HCT116 (cell line): Measurements from ENCODE around the gene ZNF226. TPM values are rescaled to one million over a fixed set of nuclear protein-coding genes. Genes with fewer than 3 reads are reported as not detected.

Source experiments
- ATAC-seq: fragments of 200-7000 bp; cut with Tn5 transposase; 2 replicates; pipeline ENCODE4 v1.9.1; 2020; ENCODE audit warnings: mild to moderate bottlenecking, moderate library complexity
- BruUV-seq: library from RNA; stranded (reverse); fragments of 400-500 nt; replicated peaks from 2 replicates; lab custom pipeline; 2021; lab: Mats Ljungman, UMichigan
- CTCF ChIA-PET: fragments of 300-600 bp; sonication (Branson Sonifier 250); formaldehyde crosslinking; loops from one replicate; lab custom pipeline; 2021; ENCODE audit warnings: antibody characterized with exemption; lab: Charles Lee
- POLR2A ChIA-PET: fragments of 300-600, 350-600 bp; sonication (Branson Sonifier 250); formaldehyde crosslinking; loops from one replicate; lab custom pipeline; 2021; ENCODE audit warnings: antibody characterized with exemption; lab: Charles Lee
- RAD21 ChIA-PET, 2 experiments: fragments of 300-600 bp; sonication (Branson Sonifier 250); formaldehyde crosslinking; loops; one replicate each; lab custom pipeline; 2023; ENCODE audit warnings: low total read pairs in 2 of 2; ENCODE audit not compliant: uncharacterized antibody in 2 of 2, unreplicated experiment in 2 of 2, low non-redundant PET in 1 of 2; lab: Charles Lee
- DNase-seq: peaks from one replicate; pipeline ENCODE4 v3.0.0-alpha.2; 2010; ENCODE audit warnings: low read depth, low spot score
- H2AFZ ChIP-seq: fragments of 200-600 bp; shearing (Covaris generic), sonication (generic); 2 replicates; pipeline ENCODE4 v1.6.1; 2017; ENCODE audit warnings: low read depth, mixed run types, mixed read lengths, antibody characterized with exemption, low read length; ENCODE audit not compliant: poor library complexity, severe bottlenecking
- H3K27ac ChIP-seq: 2 replicates; pipeline ENCODE4 v1.5.1; 2012; ENCODE audit warnings: low read depth, low read length
- H3K27me3 ChIP-seq: fragments of 200-600 bp; sonication (generic); 2 replicates; pipeline ENCODE4 v1.6.1; 2016; ENCODE audit warnings: mixed run types, low read length, mixed read lengths; ENCODE audit not compliant: insufficient read depth
- H3K36me3 ChIP-seq, 2 experiments: fragments of 200-500 bp in 1 of 2; fragments of 200-600 bp in 1 of 2; sonication (Bioruptor generic) in 1 of 2; sonication (generic) in 1 of 2; 2 replicates each; pipeline versions ENCODE4 v1.5.1 to v1.6.1; 2014 to 2016; ENCODE audit warnings: low read length in 2 of 2, inconsistent platforms in 1 of 2, mixed read lengths in 1 of 2, mixed run types in 1 of 2; ENCODE audit not compliant: insufficient read depth in 2 of 2, control insufficient read depth in 1 of 2
- H3K4me1 ChIP-seq, 2 experiments: fragments of 200-600 bp in 1 of 2; sonication (generic) in 1 of 2; 2 replicates each; pipeline versions ENCODE4 v1.5.1 to v1.6.1; 2012 to 2017; ENCODE audit warnings: low read length in 2 of 2, inconsistent platforms in 1 of 2, mild to moderate bottlenecking in 1 of 2, mixed read lengths in 1 of 2, mixed run types in 1 of 2, moderate library complexity in 1 of 2; ENCODE audit not compliant: insufficient read depth in 2 of 2, control insufficient read depth in 1 of 2
- H3K4me2 ChIP-seq: fragments of 200-600 bp; sonication (generic); 2 replicates; pipeline ENCODE4 v1.6.1; 2017; ENCODE audit warnings: mixed run types, low read length, mixed read lengths
- H3K4me3 ChIP-seq, 2 experiments: fragments of 200-600 bp in 1 of 2; sonication (generic) in 1 of 2; replicated peaks in 1 of 2; 2 replicates each; pipeline ENCODE4 v1.5.1; 2011 to 2016; ENCODE audit warnings: low read length in 2 of 2, control low read depth in 1 of 2, low read depth in 1 of 2, mild to moderate bottlenecking in 1 of 2, mixed read lengths in 1 of 2, mixed run types in 1 of 2
- H3K79me2 ChIP-seq: fragments of 200-600 bp; sonication (generic); 2 replicates; pipeline ENCODE4 v1.6.1; 2017; ENCODE audit warnings: mild to moderate bottlenecking, mixed run types, low read length, moderate library complexity, mixed read lengths; ENCODE audit not compliant: insufficient read depth
- H3K9ac ChIP-seq: fragments of 200-600 bp; sonication (generic); 2 replicates; pipeline ENCODE4 v1.6.1; 2016; ENCODE audit warnings: low read length, mixed read lengths
- H3K9me2 ChIP-seq: fragments of 200-600 bp; sonication (generic), shearing (Covaris generic); 2 replicates; pipeline ENCODE4 v1.6.1; 2017; ENCODE audit warnings: mixed run types, mild to moderate bottlenecking, moderate library complexity; ENCODE audit not compliant: insufficient read depth
- H3K9me3 ChIP-seq, 2 experiments: fragments of 200-500 bp in 1 of 2; fragments of 200-600 bp in 1 of 2; sonication (Bioruptor generic) in 1 of 2; sonication (generic) in 1 of 2; 2 replicates each; pipeline ENCODE4 v1.6.1; 2014 to 2017; ENCODE audit warnings: low read length in 2 of 2, mixed read lengths in 2 of 2, inconsistent platforms in 1 of 2, low read depth in 1 of 2, mild to moderate bottlenecking in 1 of 2, mixed run types in 1 of 2, moderate library complexity in 1 of 2; ENCODE audit not compliant: control insufficient read depth in 1 of 2, insufficient read depth in 1 of 2
- H4K20me1 ChIP-seq: fragments of 200-600 bp; sonication (generic), shearing (Covaris generic); 2 replicates; pipeline ENCODE4 v1.6.1; 2017; ENCODE audit warnings: mixed run types, mild to moderate bottlenecking, moderate library complexity; ENCODE audit not compliant: insufficient read depth
- CBX3 ChIP-seq: IDR thresholded peaks from 2 replicates; pipeline ENCODE4 v1.6.1; 2012; ENCODE audit warnings: low read depth
- CEBPB ChIP-seq: IDR thresholded peaks from 2 replicates; pipeline ENCODE4 v1.6.1; 2012; ENCODE audit warnings: low read depth
- EGR1 ChIP-seq: IDR thresholded peaks from 2 replicates; pipeline ENCODE4 v1.6.1; 2012; ENCODE audit warnings: low read depth
- EZH2 ChIP-seq: fragments of 200-600 bp; sonication (generic); IDR thresholded peaks from 2 replicates; pipeline ENCODE4 v1.6.1; 2017; ENCODE audit warnings: antibody characterized with exemption, mixed run types
- EZH2phosphoT487 ChIP-seq: fragments of 200-600 bp; IDR thresholded peaks from 2 replicates; pipeline ENCODE4 v1.6.1; 2018; ENCODE audit warnings: antibody characterized with exemption, borderline replicate concordance
- JUND ChIP-seq: IDR thresholded peaks from 2 replicates; pipeline ENCODE4 v1.6.1; 2012
- POLR2A ChIP-seq: IDR thresholded peaks from 2 replicates; pipeline ENCODE4 v1.7.0; 2011; ENCODE audit warnings: borderline replicate concordance; ENCODE audit not compliant: insufficient read depth, insufficient read length; ENCODE audit errors: extremely low read depth
- POLR2AphosphoS5 ChIP-seq: IDR thresholded peaks from 2 replicates; pipeline ENCODE4 v1.6.1; 2011; ENCODE audit warnings: mild to moderate bottlenecking, low read depth, low read length, moderate library complexity
- RAD21 ChIP-seq: IDR thresholded peaks from 2 replicates; pipeline ENCODE4 v1.6.1; 2012; ENCODE audit warnings: low read depth, mild to moderate bottlenecking
- SIN3A ChIP-seq: IDR thresholded peaks from 2 replicates; pipeline ENCODE4 v1.6.1; 2012; ENCODE audit warnings: low read depth
- SRF ChIP-seq: IDR thresholded peaks from 2 replicates; pipeline ENCODE4 v1.6.1; 2012; ENCODE audit warnings: low read depth
- TCF7L2 ChIP-seq: IDR thresholded peaks from 2 replicates; pipeline ENCODE4 v1.7.0; 2011; ENCODE audit warnings: borderline replicate concordance, inconsistent platforms; ENCODE audit not compliant: insufficient read depth, insufficient read length; ENCODE audit errors: extremely low read depth
- YY1 ChIP-seq: IDR thresholded peaks from 2 replicates; pipeline ENCODE4 v1.6.1; 2011; ENCODE audit warnings: low read length, low read depth, moderate library complexity, mild to moderate bottlenecking; ENCODE audit not compliant: insufficient replicate concordance; ENCODE audit errors: extremely low read depth
- ZBTB33 ChIP-seq: IDR thresholded peaks from 2 replicates; pipeline ENCODE4 v1.6.1; 2011; ENCODE audit warnings: mild to moderate bottlenecking, low read length, moderate library complexity; ENCODE audit not compliant: insufficient replicate concordance; ENCODE audit errors: extremely low read depth
- ZFX ChIP-seq: fragments of 450-650 bp; IDR thresholded peaks from 2 replicates; pipeline ENCODE4 v1.6.1; 2017
- ZNF274 ChIP-seq: fragments of 200-500 bp; sonication (Bioruptor generic); IDR thresholded peaks from 2 replicates; pipeline ENCODE4 v1.6.1; 2014; ENCODE audit warnings: mild to moderate bottlenecking, low read depth, low read length, inconsistent platforms
- intact Hi-C: fragments of 100-400 bp; cut with micrococcal nuclease; formaldehyde crosslinking; loops from 2 replicates; pipeline ENCODE4 v1.10.0; 2022
- total RNA-seq: library from RNA; stranded (reverse); gene quantifications from one replicate; pipeline ENCODE4 v1.2.1, GENCODE V29; 2021; ENCODE audit not compliant: unreplicated experiment
- TF ChIP-seq, protein P1 (sequence below): IDR thresholded peaks from 2 replicates; pipeline ENCODE4 v1.6.1; 2012; ENCODE audit warnings: low read depth
- TF ChIP-seq, protein P2 (sequence below): IDR thresholded peaks from 2 replicates; pipeline ENCODE4 v1.6.1; 2012
- TF ChIP-seq, protein P3 (sequence below): IDR thresholded peaks from 2 replicates; pipeline ENCODE4 v1.6.1; 2012
- TF ChIP-seq, protein P4 (sequence below), 3 experiments: fragments of 200-600 bp in 1 of 3; sonication (generic) in 1 of 3; IDR thresholded peaks in 2 of 3; conservative IDR thresholded peaks in 1 of 3; 2 replicates each; pipeline ENCODE4 v1.5.1; 2012 to 2017; ENCODE audit warnings: low read depth in 2 of 3, low read length in 2 of 3, antibody characterized with exemption in 1 of 3, borderline replicate concordance in 1 of 3, control low read depth in 1 of 3, mild to moderate bottlenecking in 1 of 3, mixed read lengths in 1 of 3, mixed run types in 1 of 3, moderate library complexity in 1 of 3; ENCODE audit not compliant: insufficient read depth in 1 of 3

Gene ZNF226
- total RNA-seq, 1 experiment from 2014 or later = 17.4 TPM

- TF ChIP-seq CBX3 (no peak), TCF7L2 (no peak), JUND (no peak), ZNF274 (no peak), EGR1 (no peak), RAD21 (no peak), YY1 (no peak), SRF (no peak), ZBTB33 (no peak), CEBPB (no peak), SIN3A (no peak), EZH2 (no peak), EZH2phosphoT487 (no peak), POLR2AphosphoS5 (no peak), POLR2A (no peak), ZFX (no peak)
- TF ChIP-seq, protein P1, sequence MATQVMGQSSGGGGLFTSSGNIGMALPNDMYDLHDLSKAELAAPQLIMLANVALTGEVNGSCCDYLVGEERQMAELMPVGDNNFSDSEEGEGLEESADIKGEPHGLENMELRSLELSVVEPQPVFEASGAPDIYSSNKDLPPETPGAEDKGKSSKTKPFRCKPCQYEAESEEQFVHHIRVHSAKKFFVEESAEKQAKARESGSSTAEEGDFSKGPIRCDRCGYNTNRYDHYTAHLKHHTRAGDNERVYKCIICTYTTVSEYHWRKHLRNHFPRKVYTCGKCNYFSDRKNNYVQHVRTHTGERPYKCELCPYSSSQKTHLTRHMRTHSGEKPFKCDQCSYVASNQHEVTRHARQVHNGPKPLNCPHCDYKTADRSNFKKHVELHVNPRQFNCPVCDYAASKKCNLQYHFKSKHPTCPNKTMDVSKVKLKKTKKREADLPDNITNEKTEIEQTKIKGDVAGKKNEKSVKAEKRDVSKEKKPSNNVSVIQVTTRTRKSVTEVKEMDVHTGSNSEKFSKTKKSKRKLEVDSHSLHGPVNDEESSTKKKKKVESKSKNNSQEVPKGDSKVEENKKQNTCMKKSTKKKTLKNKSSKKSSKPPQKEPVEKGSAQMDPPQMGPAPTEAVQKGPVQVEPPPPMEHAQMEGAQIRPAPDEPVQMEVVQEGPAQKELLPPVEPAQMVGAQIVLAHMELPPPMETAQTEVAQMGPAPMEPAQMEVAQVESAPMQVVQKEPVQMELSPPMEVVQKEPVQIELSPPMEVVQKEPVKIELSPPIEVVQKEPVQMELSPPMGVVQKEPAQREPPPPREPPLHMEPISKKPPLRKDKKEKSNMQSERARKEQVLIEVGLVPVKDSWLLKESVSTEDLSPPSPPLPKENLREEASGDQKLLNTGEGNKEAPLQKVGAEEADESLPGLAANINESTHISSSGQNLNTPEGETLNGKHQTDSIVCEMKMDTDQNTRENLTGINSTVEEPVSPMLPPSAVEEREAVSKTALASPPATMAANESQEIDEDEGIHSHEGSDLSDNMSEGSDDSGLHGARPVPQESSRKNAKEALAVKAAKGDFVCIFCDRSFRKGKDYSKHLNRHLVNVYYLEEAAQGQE = no peak
- TF ChIP-seq, protein P2, sequence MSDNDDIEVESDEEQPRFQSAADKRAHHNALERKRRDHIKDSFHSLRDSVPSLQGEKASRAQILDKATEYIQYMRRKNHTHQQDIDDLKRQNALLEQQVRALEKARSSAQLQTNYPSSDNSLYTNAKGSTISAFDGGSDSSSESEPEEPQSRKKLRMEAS = no peak
- TF ChIP-seq, protein P3, sequence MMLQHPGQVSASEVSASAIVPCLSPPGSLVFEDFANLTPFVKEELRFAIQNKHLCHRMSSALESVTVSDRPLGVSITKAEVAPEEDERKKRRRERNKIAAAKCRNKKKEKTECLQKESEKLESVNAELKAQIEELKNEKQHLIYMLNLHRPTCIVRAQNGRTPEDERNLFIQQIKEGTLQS = no peak
- TF ChIP-seq, protein P4, sequence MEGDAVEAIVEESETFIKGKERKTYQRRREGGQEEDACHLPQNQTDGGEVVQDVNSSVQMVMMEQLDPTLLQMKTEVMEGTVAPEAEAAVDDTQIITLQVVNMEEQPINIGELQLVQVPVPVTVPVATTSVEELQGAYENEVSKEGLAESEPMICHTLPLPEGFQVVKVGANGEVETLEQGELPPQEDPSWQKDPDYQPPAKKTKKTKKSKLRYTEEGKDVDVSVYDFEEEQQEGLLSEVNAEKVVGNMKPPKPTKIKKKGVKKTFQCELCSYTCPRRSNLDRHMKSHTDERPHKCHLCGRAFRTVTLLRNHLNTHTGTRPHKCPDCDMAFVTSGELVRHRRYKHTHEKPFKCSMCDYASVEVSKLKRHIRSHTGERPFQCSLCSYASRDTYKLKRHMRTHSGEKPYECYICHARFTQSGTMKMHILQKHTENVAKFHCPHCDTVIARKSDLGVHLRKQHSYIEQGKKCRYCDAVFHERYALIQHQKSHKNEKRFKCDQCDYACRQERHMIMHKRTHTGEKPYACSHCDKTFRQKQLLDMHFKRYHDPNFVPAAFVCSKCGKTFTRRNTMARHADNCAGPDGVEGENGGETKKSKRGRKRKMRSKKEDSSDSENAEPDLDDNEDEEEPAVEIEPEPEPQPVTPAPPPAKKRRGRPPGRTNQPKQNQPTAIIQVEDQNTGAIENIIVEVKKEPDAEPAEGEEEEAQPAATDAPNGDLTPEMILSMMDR (IDR thresholded peaks at IDR 0.05 in 2 of 3, conservative IDR thresholded peaks at IDR 0.05 in 1 of 3; ENCODE audit: borderline replicate concordance in 1 of 3, insufficient read depth in 1 of 3, low read depth in 2 of 3, low read length in 2 of 3) = no peak
- TF ChIP-seq, all 23 proteins: peak for 0
- H3K4me2 ChIP-seq = no peak overlapping the region
- no peak overlapping the region for H2AFZ ChIP-seq
- CTCF ChIA-PET = no interaction called here
- ATAC-seq (no peak), DNase-seq (no peak)
- no TSS peak for BruUV-seq
- peaks cover 0 to 3% of the 10 kb centered on the region in 2 experiments; a peak in 1 of 4 replicates for H3K4me1 ChIP-seq
- H3K79me2 ChIP-seq = no peaks in the 10 kb centered on the region
- no peaks in the 10 kb centered on the region for H3K27me3 ChIP-seq
- no peak overlapping the region for H3K4me3 ChIP-seq
- 0 out of 4 replicates have a peak, but pooled peaks cover 0 to 3% of the 10 kb centered on the region in 2 experiments for H3K9me3 ChIP-seq
- H4K20me1 ChIP-seq = no peaks in the 10 kb centered on the region
- H3K27ac ChIP-seq = no peak overlapping the region
- no peaks in the 10 kb centered on the region for H3K9me2 ChIP-seq
- intact Hi-C loops = loop anchor here (5.0 kb wide), 1 partner anchor 36 kb away; the partner anchor contains the start of gene ZNF226
- no peaks in the 10 kb centered on the region for H3K36me3 ChIP-seq
- POLR2A ChIA-PET = no interaction called here
- RAD21 ChIA-PET = no interaction called here
- H3K9ac ChIP-seq = no peak overlapping the region
These were observed 38.1 kb downstream of the ZNF226 start for GRCh38 chr19:44202974-44203373.
